ENCODE measurements around the gene SZT2.
A peak's percentile ranks its signal among the peaks of the same experiment; 100 is the strongest.

SZT2 gene

GRCh38 chr1:43389326-43390313, at the start of gene SZT2, which contains the start of gene MED8:
SZT2 (plus strand) TSS chr1:43389899; CDS start chr1:43389969, 70 bp downstream.
MED8 (minus strand) TSS chr1:43389800; CDS start chr1:43389764, 36 bp downstream.
- DNase-seq = peak; percentile 87 to 99 (median 96)
- intact Hi-C loops (cut with DNase I) = loop anchor here (5.0 to 10.0 kb wide), 2 partner anchors 55 to 152 kb away; no protein-coding TSS in a partner anchor

- no peak for DNase-seq
- intact Hi-C loops (cut with DNase I) = no loop called here
Measured at GRCh38 chr1:43340559-43340958, 49.1 kb upstream of the SZT2 start.

- peak in 3 of 42 donors; percentile 11 to 13 (median 12) for DNase-seq
- intact Hi-C loops (cut with DNase I) = no loop called here
Measured at GRCh38 chr1:43344267-43344850, 45.3 kb upstream of the SZT2 start.

GRCh38 chr1:43345120-43345519, 44.6 kb upstream of the SZT2 start:
- peak in 6 of 42 donors; percentile 5 to 46 (median 22) for DNase-seq
- intact Hi-C loops (cut with DNase I) = no loop called here

GRCh38 chr1:43346636-43347035, 43.1 kb upstream of the SZT2 start:
- DNase-seq = peak in 3 of 42 donors; percentile 16 to 31 (median 27)
- intact Hi-C loops (cut with DNase I) = no loop called here

GRCh38 chr1:43348343-43348808, 41.3 kb upstream of the SZT2 start:
- intact Hi-C loops (cut with DNase I) = no loop called here
- DNase-seq = peak in 14 of 42 donors; percentile 15 to 63 (median 28)

GRCh38 chr1:43348809-43349593, 40.7 kb upstream of the SZT2 start:
- intact Hi-C loops (cut with DNase I) = no loop called here
- peak; percentile 33 to 87 (median 76) for DNase-seq

- peak in 7 of 42 donors; percentile 18 to 41 (median 28) for DNase-seq
- intact Hi-C loops (cut with DNase I) = no loop called here
Measured at GRCh38 chr1:43349594-43350306, 39.9 kb upstream of the SZT2 start.

GRCh38 chr1:43350976-43351375, 38.7 kb upstream of the SZT2 start:
- intact Hi-C loops (cut with DNase I) = no loop called here
- no peak for DNase-seq

- intact Hi-C loops (cut with DNase I) = no loop called here
- peak in 1 of 42 donors; percentile 33 for DNase-seq
Measured at GRCh38 chr1:43351421-43352350, 38.0 kb upstream of the SZT2 start.

GRCh38 chr1:43352351-43352705, 37.4 kb upstream of the SZT2 start:
- intact Hi-C loops (cut with DNase I) = no loop called here
- no peak for DNase-seq

- intact Hi-C loops (cut with DNase I) = no loop called here
Measured at GRCh38 chr1:43352881-43353280, 36.8 kb upstream of the SZT2 start.

GRCh38 chr1:43354471-43354870, 35.2 kb upstream of the SZT2 start:
- intact Hi-C loops (cut with DNase I) = no loop called here
- no peak for DNase-seq

More at GRCh38 chr1:43352881-43353280, 36.8 kb upstream of the SZT2 start:
- DNase-seq = no peak

GRCh38 chr1:43354936-43355335, 34.8 kb upstream of the SZT2 start:
- no peak for DNase-seq
- intact Hi-C loops (cut with DNase I) = no loop called here

- intact Hi-C loops (cut with DNase I) = no loop called here
- DNase-seq = no peak
Measured at GRCh38 chr1:43357251-43357650, 32.4 kb upstream of the SZT2 start.

GRCh38 chr1:43358121-43358745, 31.5 kb upstream of the SZT2 start:
- DNase-seq = peak in 14 of 42 donors; percentile 18 to 65 (median 38)
- intact Hi-C loops (cut with DNase I) = no loop called here
